GM12891 (cell line): Measurements from ENCODE around the gene NIT2.

Experiments
- POLR2A ChIP-seq: IDR thresholded peaks from 2 replicates; pipeline ENCODE4 v1.6.1; 2011; ENCODE audit warnings: low read depth, low read length, control low read depth
- POLR2AphosphoS5 ChIP-seq: IDR thresholded peaks from 2 replicates; pipeline ENCODE4 v1.6.1; 2011; ENCODE audit warnings: low read depth, low read length, control low read depth
- TAF1 ChIP-seq: IDR thresholded peaks from 2 replicates; pipeline ENCODE4 v1.6.1; 2011; ENCODE audit warnings: low read depth, low read length, control low read depth

DNA sequence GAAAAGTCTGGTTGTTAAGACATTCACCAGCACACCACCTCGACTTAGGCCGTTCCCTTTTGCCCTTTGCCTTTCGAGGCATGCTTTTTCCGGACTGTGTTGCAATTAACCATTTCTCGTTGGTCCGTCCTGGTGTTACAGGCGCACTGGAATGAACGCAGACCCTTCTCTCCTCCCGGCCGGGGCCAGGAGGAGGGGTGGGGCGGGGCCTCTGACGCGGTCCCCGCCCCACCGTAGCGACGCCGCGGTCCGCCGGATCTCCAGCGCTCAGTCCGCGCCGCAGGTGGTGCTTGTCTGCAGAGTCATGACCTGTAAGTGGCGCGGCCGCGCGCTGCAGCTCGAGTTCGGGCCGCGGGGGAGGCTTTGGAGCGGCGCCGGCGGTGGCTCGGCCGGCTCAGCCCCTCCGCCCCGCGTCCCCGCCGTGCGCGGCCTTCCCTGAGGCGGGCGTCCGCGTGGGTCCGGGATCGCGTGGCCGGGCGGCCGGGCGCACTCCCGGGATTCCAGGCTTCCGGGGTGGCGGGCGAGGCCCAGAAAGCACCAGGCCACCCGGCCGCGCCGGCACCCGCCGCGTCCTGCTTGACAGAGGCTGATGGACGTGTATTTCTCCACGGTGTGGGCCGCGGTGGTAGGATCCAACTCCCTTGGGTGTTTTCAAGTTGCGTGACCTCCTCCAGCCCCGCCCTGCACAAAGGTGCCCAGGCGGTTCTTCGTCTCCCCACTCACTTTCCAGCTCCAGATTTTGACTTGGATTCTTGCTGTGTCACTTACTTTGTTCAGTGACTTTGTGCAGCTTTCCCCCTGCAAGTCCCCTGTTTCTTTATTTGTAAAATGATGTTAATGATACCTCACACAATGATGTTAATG is at the start of gene NIT2:
- TF ChIP-seq TAF1: peak; percentile 72; the same call in 1 of the 2 replicates
- peak; percentile 81 for TF ChIP-seq POLR2A
- no peak for TF ChIP-seq POLR2AphosphoS5
